Fibroblast of skin of left biceps (primary cell): ENCODE results near the gene ZNF784.

Experiments used
- DNase-seq, 2 experiments: peaks; one replicate each; pipeline ENCODE4 v3.0.0-alpha.2; 2013; ENCODE audit warnings: low read depth in 2 of 2

The ZNF784 gene

DNA sequence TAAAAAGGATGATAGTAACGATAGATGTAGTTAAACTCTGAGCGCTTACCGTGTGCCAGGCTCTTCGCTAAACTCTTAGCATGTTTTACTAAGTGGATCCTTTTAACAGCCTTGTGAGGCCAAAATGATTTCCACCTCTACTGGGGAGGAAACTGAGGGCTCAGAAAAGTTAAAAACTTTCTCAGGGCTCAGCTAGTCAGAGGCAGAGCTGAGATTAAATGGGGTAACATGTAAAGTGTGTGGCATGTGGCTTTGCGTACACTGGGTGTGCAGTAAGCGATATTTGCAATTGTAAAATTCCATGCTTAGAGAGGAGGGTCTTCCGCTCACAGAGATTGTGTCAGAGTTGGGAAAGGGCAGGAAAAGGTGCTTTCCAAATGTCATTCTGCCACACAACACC lies 32.2 kb upstream of the ZNF784 start:
- DNase-seq, result no peak

DNA sequence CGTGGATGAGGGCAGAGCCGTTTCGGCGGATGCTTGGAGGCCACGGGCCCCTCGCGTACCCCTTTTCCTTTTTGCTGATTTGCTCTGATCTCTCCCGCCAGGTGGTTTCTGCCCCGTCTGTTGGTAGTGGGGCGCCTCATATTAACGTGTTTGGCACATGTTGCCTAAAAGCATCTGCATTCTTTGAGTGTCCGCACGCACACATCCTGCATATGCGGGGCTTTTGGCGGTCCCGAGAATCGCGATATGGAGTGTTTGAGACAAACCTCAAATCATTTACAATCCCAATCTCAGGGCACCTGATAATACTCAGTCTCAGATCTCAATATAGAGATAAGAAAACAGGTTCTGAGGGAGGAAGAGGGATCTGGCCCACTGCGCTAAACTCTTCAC lies 31.3 kb upstream of the ZNF784 start:
- DNase-seq, result no peak

DNA sequence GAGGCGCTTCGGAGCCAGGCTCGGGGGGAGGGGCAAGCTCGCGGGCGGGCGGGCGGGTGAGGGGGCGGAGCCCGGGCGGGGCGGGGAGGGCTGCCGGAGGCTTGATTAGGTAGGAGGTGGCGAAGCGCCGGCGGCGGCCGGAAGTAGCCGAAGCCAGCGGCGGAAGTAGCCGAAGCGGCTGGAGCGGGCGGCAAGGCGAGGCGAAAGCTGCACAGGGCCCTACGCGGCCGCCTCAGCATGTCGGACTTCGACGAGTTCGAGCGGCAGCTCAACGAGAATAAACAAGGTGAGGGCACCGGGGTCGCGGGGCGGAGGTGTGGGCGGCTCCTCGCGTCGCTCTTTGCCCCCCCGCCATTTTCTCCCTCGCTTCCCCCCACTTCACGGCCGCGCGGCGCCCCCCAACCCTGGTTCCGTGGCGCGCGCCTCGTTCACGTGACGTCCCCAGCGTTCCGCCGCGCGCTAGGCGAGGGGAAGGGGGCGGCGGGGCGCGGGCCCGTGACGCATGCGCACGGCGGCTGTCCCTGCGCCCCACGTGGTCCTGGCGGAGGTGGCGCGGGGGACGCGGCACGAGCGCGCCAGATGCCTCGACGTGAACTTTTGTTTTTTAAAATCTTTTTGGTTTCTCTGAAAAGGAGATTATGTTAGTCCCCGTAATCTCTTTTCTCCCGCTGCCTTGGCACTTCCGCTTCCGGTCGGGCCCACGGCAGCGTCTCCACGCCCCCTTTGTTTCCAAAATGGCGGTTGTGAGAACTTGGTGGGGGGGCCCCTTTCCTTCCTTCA lies 30.7 kb upstream of the ZNF784 start, which contains the start of gene U2AF2:
Gene U2AF2, plus strand, starts transcription at position 168 of the 780 bp plus-strand sequence. Its CDS starts 70 bp downstream, at position 238.
- DNase-seq, result peak; percentile 73 to 78

DNA sequence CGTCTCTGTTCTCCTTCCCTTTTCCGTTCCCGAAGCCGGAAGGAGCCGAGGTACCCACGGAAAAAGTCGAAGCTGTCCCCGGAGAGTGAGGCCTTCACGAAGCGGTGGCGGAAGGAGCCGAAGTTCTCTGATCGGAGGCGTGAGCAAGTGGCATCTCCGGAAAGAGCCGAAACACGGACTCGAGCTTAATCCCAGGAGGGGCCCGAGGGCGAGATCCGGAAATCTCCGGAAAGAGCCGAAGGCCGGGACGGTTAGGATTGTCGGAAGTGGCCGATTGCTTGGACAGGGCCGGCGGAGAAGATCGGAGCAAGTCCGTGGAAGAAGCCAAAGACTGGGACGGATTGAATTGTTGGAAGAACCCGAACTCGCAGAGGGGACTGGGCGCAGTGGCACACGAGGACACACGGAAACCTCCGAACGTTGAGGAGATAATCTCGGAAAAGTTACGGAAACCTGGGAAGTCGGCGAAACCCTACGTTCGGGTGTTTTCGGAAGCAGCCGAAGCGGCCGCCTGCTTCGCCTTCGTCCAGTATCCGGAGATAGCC lies 30.0 kb upstream of the ZNF784 start:
- DNase-seq, result peak; percentile 98 to 99

DNA sequence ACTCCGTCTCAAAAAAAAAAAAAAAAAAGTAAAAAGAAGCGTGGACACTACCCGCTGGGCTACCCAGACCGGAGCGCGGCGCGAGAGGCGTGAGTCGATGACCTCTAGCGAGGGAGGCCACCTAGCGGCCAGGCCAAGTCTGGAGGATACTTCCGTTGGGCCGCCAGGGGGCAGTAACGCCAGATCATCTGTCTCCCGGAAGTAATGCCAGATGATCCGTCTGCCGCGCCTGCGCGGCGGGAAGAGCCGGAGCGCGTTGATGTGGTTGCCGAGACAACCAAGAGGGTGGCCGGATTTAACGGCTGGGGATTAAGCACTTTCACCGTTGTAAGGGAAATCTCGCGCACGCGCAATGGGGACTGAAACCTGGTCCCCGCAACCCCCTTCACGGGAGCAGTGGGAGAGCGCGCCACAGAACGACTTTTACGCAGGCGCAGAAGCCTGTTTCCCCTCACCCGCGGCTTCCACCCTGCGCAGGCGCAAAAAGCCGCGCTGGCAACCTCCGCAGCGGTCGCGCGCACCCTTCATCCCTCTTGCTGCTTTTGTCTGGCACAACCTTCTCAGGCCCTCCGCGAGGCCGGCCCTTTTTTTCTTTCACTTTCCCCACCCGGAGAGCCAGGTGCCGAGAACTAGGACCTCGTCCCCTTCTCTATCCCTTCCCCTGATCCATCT lies 29.4 kb upstream of the ZNF784 start:
- DNase-seq, result peak; percentile 98

DNA sequence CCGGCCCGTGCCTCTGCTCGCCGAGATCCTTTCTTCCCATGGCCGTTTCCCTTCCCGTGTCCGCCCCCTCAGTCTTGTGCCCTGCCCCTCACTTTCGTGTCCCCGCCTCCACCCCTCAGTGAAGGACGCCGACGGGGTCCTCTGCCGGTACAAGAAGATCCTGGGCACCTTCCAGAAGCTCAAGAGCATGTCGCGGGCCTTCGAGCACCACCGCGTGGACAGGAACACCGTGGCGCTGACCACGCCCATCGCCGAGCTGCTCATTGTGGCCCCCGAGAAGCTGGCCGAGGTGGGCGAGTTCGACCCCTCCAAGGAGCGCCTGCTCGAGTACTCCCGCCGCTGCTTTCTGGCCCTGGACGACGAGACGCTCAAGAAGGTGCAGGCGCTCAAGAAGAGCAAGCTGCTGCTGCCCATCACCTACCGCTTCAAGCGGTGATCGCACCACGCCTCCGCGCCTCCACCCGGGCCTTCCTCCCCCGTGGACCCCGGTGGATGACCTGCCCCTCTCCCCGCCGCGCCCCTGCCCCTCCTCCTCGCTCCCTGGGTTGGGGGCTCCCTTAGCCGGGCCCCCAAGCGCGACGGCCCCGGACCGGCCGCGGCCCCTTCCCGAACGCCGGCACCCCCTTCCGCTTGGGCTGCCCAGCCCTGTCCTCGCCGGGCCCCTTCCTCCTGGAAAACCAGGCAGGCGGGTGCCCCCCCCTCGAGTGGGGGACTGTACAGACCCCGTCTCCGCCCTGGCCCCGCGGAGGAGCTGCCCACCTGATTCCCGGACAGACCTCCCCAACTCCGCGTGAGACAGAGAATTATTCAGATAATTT lies 28.2 kb upstream of the ZNF784 start:
- DNase-seq, result no peak

DNA sequence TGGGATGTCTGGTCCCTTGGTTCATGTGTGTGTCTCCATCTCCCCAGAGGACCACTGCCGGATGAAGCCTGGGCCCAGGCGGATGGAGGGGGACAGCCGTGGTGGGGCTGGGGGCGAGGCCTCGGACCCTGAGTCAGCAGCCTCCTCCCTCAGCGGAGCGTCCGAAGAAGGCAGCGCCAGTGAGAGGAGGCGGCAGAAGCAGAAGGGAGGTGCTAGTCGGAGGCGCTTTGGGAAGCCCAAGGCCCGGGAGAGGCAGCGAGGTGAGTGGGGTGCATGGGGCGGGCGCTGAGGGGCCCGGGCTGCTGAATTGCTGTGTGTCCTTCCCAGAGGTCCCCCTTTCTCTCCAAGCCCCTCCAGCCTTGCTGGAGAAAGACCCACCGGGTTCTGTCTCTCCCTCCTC lies 26.9 kb upstream of the ZNF784 start:
- no peak for DNase-seq

DNA sequence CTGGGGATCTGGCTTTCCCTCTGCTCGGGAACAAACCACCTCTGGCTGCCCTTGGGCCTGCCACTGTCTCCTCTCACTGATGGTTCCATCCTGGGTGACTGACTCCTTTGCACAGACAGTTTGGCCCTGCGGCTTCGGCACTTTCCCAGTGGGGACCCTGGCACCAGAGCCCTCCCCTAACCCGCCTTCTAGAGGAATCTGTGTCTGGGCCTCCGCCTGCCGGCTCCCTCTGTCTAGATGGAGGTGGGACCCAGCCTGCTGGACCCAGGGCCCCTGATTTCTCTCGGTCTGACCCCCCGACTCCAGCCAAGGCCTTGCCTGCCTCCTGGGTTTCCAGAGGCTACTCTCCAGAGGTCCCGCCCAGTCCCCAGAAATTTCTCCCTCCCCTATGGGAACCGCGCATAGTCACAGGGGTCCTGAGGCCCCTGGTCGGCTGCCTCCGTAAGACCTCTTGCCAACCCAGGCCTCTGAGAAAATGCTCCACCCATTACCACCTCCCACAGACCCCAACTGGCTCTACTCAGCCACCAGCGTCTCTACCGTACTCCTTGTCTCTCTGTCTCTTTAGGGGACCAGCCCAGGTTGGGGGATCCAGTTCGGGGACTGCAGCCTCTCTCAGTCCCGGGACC lies 26.4 kb upstream of the ZNF784 start:
- DNase-seq, result no peak

DNA sequence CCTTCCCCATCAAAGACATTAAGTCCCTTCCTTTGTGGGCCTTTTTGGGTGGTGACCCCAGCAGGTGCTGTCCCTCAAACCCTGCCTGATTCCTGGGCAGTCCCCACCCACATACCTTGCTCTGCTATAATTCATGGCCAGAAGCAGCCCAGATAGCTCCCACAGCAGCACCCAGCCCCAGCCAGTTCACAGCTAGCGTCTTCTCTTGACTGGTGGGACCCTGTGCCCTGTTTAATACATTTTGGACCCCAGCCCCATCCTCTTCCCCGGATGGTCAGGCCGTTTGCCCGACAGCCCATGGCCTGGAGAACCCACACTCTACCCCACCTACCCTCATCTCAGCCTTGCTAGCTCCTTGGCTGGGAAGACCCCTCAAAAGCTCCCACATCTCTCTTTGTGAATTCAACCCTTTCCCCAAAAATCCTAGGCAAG lies 25.8 kb upstream of the ZNF784 start:
- no peak for DNase-seq

DNA sequence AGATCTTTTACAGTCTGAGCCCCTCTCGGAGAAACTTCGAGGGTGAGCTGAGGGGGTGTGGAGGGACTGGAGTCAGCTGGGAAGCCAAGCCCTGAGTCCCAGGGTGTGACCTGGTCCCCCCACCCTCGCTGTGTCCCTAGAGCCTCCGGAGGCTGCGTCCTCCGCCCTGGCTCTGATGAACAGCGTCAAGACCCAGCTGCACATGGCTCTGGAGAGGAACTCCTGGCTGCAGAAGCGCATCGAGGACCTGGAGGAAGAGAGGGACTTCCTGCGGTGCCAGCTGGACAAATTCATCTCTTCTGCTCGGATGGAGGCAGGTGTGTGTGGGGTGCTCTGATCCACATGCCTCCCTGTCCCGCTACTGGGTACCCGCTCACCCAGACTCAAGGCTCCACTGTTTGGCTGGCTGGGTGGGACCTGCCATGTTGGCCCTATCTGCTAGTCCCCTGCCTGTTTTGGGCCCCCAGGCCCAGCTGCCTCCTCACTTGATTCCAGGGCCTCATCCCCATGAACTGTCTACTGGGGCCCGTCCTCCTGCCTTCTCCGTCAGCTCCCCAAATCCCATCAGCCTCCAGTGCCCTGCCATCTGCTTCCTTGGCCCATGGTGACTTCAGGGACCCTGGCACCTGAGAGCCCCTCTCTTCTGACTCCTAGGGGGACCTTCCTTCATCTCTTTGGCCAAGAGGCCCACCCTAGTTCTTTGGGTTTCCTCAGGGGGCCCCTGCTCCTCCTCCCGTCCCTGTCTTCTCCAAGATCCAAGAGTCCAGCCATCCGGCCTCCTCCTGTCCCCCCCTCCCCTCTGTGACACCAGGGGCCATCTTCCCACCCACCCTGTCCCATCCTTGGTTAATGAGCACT lies 25.1 kb upstream of the ZNF784 start:
- DNase-seq, result no peak

DNA sequence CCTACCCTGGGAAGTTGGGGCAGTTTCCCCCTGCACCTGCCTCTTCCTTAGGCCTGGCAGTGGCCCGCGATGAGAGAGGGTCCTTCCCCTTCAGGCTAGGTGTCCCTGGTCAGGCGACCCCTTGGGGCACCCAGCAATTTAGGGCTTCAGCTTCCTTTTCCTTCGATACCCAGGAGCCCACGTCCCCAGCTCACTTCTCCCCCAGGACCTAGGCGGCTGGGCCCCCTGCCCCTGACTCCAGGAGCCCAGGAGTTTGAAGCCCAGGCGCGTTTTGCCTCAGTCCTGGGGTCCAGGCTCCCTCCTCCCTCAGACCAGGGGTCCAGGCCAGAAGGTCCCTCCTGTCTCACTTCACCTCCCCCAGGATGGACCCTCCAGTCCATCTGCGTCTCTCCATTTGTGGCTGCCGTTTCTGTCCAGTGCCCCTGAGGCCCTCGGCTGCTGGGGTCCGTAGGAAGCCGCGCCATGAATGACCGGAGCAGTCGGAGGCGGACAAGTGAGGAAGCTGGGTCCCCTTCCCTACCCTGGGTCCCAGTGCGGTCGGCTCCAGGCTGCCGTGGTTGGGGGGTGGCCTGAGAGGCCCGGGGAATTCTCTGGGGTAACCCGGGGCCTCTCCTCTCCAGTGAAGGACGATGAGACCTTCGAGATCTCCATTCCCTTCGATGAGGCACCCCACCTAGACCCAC lies 24.4 kb upstream of the ZNF784 start:
- DNase-seq, result no peak

DNA sequence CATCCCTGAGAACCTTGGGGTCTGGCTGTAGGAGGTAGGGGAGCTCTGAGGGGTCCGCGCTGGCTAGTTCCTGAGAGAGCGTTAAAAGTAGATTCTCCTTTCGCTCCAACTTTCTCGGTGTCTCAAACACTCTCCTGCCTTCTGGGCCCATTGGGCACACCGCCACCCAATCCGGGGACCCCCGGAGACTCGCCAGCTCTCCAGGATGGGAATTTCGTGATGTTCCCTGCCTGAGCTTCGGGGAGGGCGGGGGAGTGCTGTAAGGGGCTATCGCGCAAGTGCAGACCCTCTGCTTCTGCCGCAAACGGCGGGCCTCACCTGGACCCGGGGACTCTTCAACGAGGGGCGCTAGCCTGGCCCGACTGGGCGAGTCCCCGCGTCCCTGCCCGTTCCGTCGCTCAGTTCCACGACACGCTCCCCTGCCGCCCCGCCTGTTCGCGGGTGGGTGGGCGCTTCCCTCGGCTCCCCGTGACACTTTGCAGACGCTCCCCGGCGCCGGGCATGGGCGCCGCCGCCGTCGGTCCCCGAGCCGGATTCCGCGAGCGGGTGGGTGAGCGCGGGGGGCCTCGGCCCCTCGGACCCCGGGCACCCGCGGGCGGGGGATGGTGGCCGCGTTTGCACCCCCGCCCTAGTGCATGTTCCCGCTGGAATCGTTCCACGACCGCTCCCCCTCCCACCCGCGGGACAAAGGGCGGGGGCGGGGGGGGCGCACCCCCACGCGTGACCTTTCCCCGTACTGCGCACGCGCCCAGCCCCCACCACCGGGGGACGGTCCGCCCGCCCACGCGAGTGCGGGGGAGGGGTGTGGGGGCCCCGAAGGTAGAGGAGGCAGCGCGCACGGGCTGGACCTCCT lies 23.6 kb upstream of the ZNF784 start, which contains the start of gene CCDC106:
Gene CCDC106, plus strand, starts transcription at position 481 of the 853 bp plus-strand sequence. CDS start 835 bp downstream, outside the sequence.
- peak; percentile 49 to 54 for DNase-seq

DNA sequence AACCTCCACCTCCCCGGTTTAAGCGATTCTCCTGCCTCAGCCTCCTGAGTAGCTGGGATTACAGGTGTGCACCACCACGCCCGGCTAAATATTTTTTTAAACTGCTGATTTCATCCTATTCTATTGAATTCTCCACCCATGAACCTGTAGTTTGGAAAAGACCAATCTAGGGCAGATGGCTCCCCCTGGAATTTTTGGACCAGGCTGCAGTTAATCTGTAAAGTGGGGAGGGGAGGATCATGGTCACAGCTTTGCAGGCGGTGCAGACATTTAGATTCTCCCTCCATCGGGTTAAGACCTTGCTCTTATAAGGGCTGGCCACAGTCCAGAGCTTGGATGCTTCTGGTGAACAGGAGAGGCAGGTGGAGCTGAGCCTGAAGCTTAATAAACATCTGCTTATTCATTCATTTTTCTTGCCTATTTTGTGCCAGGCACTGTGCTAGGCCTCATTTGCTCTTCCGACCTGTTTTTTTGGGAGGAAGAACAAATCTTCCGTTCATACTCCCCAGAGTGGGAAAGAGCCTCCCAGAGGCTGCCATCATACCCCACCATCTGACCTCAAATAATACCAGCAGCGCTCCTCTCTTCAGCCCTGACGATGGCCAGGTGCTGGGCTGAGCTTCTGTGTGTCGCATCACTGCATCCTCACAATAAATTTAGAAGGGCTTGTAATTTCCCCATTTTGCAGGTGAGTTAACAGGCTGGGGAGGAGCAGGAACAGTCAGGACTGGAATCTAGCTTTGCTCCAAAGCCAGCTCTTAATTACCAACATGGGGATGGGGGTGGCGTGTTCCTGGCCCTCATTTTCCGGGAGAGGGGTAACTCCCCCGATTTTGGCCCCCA lies 22.7 kb upstream of the ZNF784 start:
- DNase-seq, result no peak

DNA sequence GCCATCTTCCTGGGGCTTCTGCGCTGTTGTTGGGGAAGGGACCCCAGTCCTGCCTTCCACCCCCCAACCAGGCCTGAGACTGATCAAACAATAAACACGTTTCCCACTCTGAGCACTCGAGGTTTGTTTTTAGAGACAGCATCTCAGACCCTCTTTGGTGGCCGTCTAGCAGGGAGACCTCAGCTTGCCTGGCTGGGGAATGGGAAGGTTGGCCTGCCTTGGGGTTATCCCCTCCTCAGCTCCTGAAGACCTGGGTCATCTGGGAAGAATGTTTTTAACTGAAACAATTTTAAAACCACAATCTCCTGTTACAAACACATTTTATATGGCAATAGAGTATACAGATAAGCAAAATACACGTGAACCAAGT lies 21.1 kb upstream of the ZNF784 start:
- DNase-seq, result no peak

DNA sequence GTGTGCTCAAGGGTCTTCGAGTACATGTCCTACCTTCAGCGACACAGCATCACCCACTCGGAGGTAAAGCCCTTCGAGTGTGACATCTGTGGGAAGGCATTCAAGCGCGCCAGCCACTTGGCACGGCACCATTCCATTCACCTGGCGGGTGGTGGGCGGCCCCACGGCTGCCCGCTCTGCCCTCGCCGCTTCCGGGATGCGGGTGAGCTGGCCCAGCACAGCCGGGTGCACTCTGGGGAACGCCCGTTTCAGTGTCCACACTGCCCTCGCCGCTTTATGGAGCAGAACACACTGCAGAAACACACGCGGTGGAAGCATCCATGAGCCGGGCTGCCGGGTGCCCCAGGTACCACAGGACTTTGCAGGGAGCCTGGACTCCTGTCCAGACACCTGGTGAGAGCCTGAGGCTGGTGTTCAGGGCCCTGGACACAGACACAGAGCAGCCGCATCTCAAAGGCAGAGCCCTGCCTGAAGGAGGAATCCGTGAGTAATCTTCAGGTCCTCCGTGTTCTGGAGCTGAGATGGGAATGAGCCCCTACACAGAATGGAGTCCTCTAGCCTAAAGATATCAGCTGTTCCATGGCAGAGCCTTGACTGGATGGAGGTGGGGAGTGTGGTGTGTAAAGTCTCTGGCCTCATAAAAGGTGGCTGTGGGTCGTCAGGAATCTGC lies 20.6 kb upstream of the ZNF784 start:
- DNase-seq, result no peak

DNA sequence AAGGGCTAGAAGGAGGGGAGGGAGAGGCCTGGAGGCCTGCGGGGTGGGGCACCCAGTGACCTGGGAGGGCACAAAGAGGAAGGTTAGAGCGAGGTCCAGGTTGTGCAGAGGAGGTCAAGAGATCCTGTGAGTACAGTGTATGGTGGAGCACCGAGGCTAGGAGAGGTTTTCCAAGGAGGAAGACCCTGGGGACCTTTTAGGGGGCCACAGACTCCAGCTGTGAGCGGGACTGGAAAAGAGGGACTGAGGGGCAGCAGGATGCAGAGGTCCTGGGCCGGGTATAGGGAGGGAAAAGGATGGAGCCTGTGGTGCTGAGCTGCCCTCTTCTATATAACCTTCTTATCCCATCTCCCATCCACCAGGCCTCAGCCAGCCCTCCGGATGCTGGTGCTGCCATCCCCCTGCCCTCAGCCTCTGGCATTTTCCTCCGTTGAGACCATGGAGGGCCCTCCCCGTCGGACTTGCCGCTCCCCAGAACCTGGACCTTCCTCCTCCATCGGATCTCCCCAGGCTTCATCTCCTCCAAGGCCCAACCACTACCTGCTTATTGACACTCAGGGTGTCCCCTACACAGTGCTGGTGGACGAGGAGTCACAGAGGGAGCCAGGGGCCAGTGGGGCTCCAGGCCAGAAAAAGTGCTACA lies 19.9 kb upstream of the ZNF784 start:
- no peak for DNase-seq

DNA sequence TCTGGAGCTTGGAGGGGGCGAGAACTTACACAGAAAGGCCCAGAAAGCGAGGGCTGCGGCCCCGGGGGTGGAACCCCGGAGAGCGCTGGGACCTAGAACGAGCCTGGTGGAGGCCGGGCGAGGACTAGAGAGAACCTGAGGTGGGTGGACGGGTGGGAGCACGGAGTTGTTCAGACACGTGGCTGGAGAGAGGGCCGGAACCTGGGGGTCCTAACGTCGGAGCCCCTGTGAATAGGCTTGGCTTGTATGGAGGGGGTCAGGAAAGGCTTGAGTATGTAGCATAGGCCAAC lies 19.5 kb upstream of the ZNF784 start:
- no peak for DNase-seq
